IMR-90 (cell line): Measurements from ENCODE around the gene ARHGAP36. TPM values are rescaled to one million over a fixed set of nuclear protein-coding genes. Genes with fewer than 3 reads are reported as not detected.

Experiments used
- ATAC-seq: fragments of 200-7000 bp; cut with Tn5 transposase; 2 replicates; pipeline ENCODE4 v1.9.1; 2020; ENCODE audit warnings: low read depth, mild to moderate bottlenecking, moderate library complexity
- BruUV-seq: library from RNA; stranded (reverse); fragments of 400-500 nt; replicated peaks from 2 replicates; lab custom pipeline; 2021; lab: Mats Ljungman, UMichigan
- CTCF ChIA-PET: fragments of 300-600 bp; formaldehyde crosslinking; extraction: SDS; loops from one replicate; lab custom pipeline; 2021; ENCODE audit warnings: antibody characterized with exemption; lab: Yijun Ruan, JAX
- POLR2A ChIA-PET: fragments of 300-600 bp; sonication (Branson Sonifier 250); formaldehyde crosslinking; loops from one replicate; lab custom pipeline; 2022; ENCODE audit warnings: antibody characterized with exemption; ENCODE audit not compliant: unreplicated experiment; lab: Charles Lee
- DNase-seq: peaks from one replicate; pipeline ENCODE4 v3.0.0; 2013
- H2AFZ ChIP-seq: replicated peaks from 2 replicates; pipeline ENCODE3; 2013; ENCODE audit warnings: low read length, mild to moderate bottlenecking; ENCODE audit not compliant: poor library complexity
- H2AK5ac ChIP-seq: 2 replicates; pipeline ENCODE4 v1.6.1; 2013; ENCODE audit warnings: low read depth, low read length, inconsistent platforms
- H2AK9ac ChIP-seq: replicated peaks from 2 replicates; pipeline ENCODE3; 2013; ENCODE audit warnings: mild to moderate bottlenecking, low read depth, low read length, moderate library complexity; ENCODE audit not compliant: poor library complexity
- H2BK120ac ChIP-seq: 2 replicates; pipeline ENCODE4 v1.6.1; 2013; ENCODE audit warnings: low read depth, low read length, inconsistent platforms
- H2BK15ac ChIP-seq: 3 replicates; pipeline ENCODE4 v1.6.1; 2013; ENCODE audit warnings: low read depth, low read length, inconsistent platforms
- H2BK20ac ChIP-seq: 2 replicates; pipeline ENCODE4 v1.6.1; 2013; ENCODE audit warnings: low read depth, mild to moderate bottlenecking, inconsistent platforms, low read length, moderate library complexity
- H2BK5ac ChIP-seq: 2 replicates; pipeline ENCODE4 v1.6.1; 2013; ENCODE audit warnings: mild to moderate bottlenecking, low read depth, low read length, inconsistent platforms; ENCODE audit not compliant: poor library complexity, severe bottlenecking
- H3K14ac ChIP-seq: replicated peaks from 2 replicates; pipeline ENCODE4 v1.6.1; 2013; ENCODE audit warnings: low read depth, low read length, inconsistent platforms
- H3K18ac ChIP-seq: 2 replicates; pipeline ENCODE4 v1.6.1; 2013; ENCODE audit warnings: low read depth, low read length, control low read depth
- H3K23ac ChIP-seq: 2 replicates; pipeline ENCODE4 v1.6.1; 2013; ENCODE audit warnings: low read depth, low read length, inconsistent platforms
- H3K27ac ChIP-seq: 2 replicates; pipeline ENCODE4 v1.5.1; 2013; ENCODE audit warnings: mild to moderate bottlenecking, control low read depth, low read length; ENCODE audit not compliant: insufficient read depth
- H3K27me3 ChIP-seq: 2 replicates; pipeline ENCODE4 v1.6.1; 2013; ENCODE audit warnings: low read length; ENCODE audit not compliant: control insufficient read depth, insufficient read depth
- H3K36me3 ChIP-seq: 2 replicates; pipeline ENCODE4 v1.6.1; 2013; ENCODE audit warnings: low read length, mixed read lengths; ENCODE audit not compliant: control insufficient read depth, insufficient read depth
- H3K4ac ChIP-seq: 2 replicates; pipeline ENCODE4 v1.6.1; 2013; ENCODE audit warnings: low read depth, low read length, inconsistent platforms
- H3K4me1 ChIP-seq: 2 replicates; pipeline ENCODE4 v1.6.1; 2013; ENCODE audit warnings: low read length, mixed read lengths; ENCODE audit not compliant: control insufficient read depth, insufficient read depth
- H3K4me2 ChIP-seq: 2 replicates; pipeline ENCODE4 v1.6.1; 2013; ENCODE audit warnings: low read depth, mild to moderate bottlenecking, control low read depth, low read length, moderate library complexity
- H3K4me3 ChIP-seq: 2 replicates; pipeline ENCODE4 v1.5.1; 2013; ENCODE audit warnings: low read depth, mild to moderate bottlenecking, control low read depth, low read length, moderate library complexity; ENCODE audit not compliant: insufficient read depth
- H3K56ac ChIP-seq: 2 replicates; pipeline ENCODE4 v1.6.1; 2013; ENCODE audit warnings: low read length, inconsistent platforms; ENCODE audit not compliant: insufficient read depth; ENCODE audit errors: extremely low read depth
- H3K79me1 ChIP-seq, 2 experiments: 2 replicates each; pipeline ENCODE4 v1.6.1; 2013; ENCODE audit warnings: low read length in 2 of 2, inconsistent platforms in 1 of 2, low read depth in 1 of 2
- H3K9ac ChIP-seq: 2 replicates; pipeline ENCODE4 v1.6.1; 2013; ENCODE audit warnings: low read depth, low read length, control low read depth
- H3K9me1 ChIP-seq: 2 replicates; pipeline ENCODE4 v1.6.1; 2013; ENCODE audit warnings: low read length, inconsistent platforms; ENCODE audit not compliant: insufficient read depth
- H3K9me3 ChIP-seq: 2 replicates; pipeline ENCODE4 v1.6.1; 2013; ENCODE audit warnings: low read length; ENCODE audit not compliant: control insufficient read depth, insufficient read depth
- H4K20me1 ChIP-seq: 2 replicates; pipeline ENCODE4 v1.6.1; 2013; ENCODE audit warnings: low read length, inconsistent platforms; ENCODE audit not compliant: insufficient read depth
- H4K5ac ChIP-seq: 2 replicates; pipeline ENCODE4 v1.6.1; 2013; ENCODE audit warnings: mild to moderate bottlenecking, low read depth, low read length, control low read depth
- H4K8ac ChIP-seq, 2 experiments: 2 replicates each; pipeline ENCODE4 v1.6.1; 2013; ENCODE audit warnings: low read depth in 2 of 2, low read length in 2 of 2, control low read depth in 1 of 2, inconsistent platforms in 1 of 2
- H4K91ac ChIP-seq: 2 replicates; pipeline ENCODE4 v1.6.1; 2013; ENCODE audit warnings: low read depth, low read length, inconsistent platforms; ENCODE audit not compliant: insufficient read depth
- BHLHE40 ChIP-seq: fragments of 150-350 bp; IDR thresholded peaks from 2 replicates; pipeline ENCODE4 v1.6.1; 2016; ENCODE audit warnings: mild to moderate bottlenecking, low read depth, low read length
- CEBPB ChIP-seq: IDR thresholded peaks from 2 replicates; pipeline ENCODE4 v1.6.1; 2012; ENCODE audit warnings: low read depth, low read length, improper control_type of control experiment
- CHD1 ChIP-seq: IDR thresholded peaks from 2 replicates; pipeline ENCODE4 v1.6.1; 2012; ENCODE audit warnings: low read depth, low read length, improper control_type of control experiment
- FOS ChIP-seq: fragments of 150-350 bp; IDR thresholded peaks from 2 replicates; pipeline ENCODE4 v1.6.1; 2016; ENCODE audit warnings: low read depth, low read length
- MAFK ChIP-seq: IDR thresholded peaks from 2 replicates; pipeline ENCODE4 v1.6.1; 2012; ENCODE audit warnings: low read depth, low read length, improper control_type of control experiment
- MAZ ChIP-seq: IDR thresholded peaks from 2 replicates; pipeline ENCODE4 v1.6.1; 2012; ENCODE audit warnings: low read depth, mild to moderate bottlenecking, low read length, improper control_type of control experiment, moderate library complexity, borderline replicate concordance
- MXI1 ChIP-seq: IDR thresholded peaks from 2 replicates; pipeline ENCODE4 v1.6.1; 2012; ENCODE audit warnings: low read depth, mild to moderate bottlenecking, low read length, moderate library complexity, borderline replicate concordance
- NFE2L2 ChIP-seq: fragments of 150-350 bp; IDR thresholded peaks from 2 replicates; pipeline ENCODE4 v1.6.1; 2016; ENCODE audit warnings: low read depth, mild to moderate bottlenecking, low read length
- POLR2A ChIP-seq: IDR thresholded peaks from 2 replicates; pipeline ENCODE4 v1.6.1; 2012; ENCODE audit warnings: mild to moderate bottlenecking, low read depth, low read length
- RAD21 ChIP-seq: IDR thresholded peaks from 2 replicates; pipeline ENCODE4 v1.6.1; 2012; ENCODE audit warnings: low read length, improper control_type of control experiment
- RCOR1 ChIP-seq: IDR thresholded peaks from 2 replicates; pipeline ENCODE4 v1.6.1; 2012; ENCODE audit warnings: mild to moderate bottlenecking, low read length, improper control_type of control experiment; ENCODE audit not compliant: insufficient replicate concordance
- RFX5 ChIP-seq: IDR thresholded peaks from 2 replicates; pipeline ENCODE4 v1.8.0; 2012; ENCODE audit warnings: low read depth, mild to moderate bottlenecking, low read length, moderate library complexity
- WGBS, 2 experiments: methylation state at CpG; one replicate each; pipeline versions ENCODE4 v1.1.5 to v1.1.7; 2013; ENCODE audit warnings: missing lambda C conversion rate in 2 of 2; ENCODE audit not compliant: insufficient read length in 1 of 2; ENCODE audit errors: extremely low coverage in 2 of 2; 5-methylcytosine and 5-hydroxymethylcytosine counted together
- dilution Hi-C: fragments of 300-500 bp; cut with HindIII; formaldehyde crosslinking; loops from one replicate; pipeline ENCODE4 v1.14.3; 2018; ENCODE audit warnings: low sequenced_read_pairs; ENCODE audit not compliant: unreplicated experiment
- in situ Hi-C: fragments of 300-500 bp; cut with MboI; formaldehyde crosslinking; loops from 3 replicates; pipeline ENCODE4 v1.14.3; 2019; ENCODE audit warnings: low sequenced_read_pairs, inconsistent platforms, mixed read lengths
- intact Hi-C: fragments of 100-400 bp; cut with micrococcal nuclease; formaldehyde crosslinking; loops from 2 replicates; pipeline ENCODE4 v1.10.0; 2022
- polyA plus RNA-seq, 3 experiments: library from polyadenylated mRNA; depleted of rRNA; stranded (reverse); fragments of >200 nt; gene quantifications; 2 replicates each; pipeline ENCODE4 v1.2.3, GENCODE V29; 2012; ENCODE audit warnings: low replicate concordance in 1 of 3
- total RNA-seq: library from RNA; depleted of rRNA; stranded (reverse); fragments of >200 nt; gene quantifications from 2 replicates; pipeline ENCODE4 v1.2.3, GENCODE V29; 2012
- TF ChIP-seq, protein P1 (sequence below): conservative IDR thresholded peaks from 2 replicates; pipeline ENCODE4 v1.5.1; 2012; ENCODE audit warnings: mild to moderate bottlenecking, low read depth, low read length, improper control_type of control experiment
- TF ChIP-seq, protein P2 (sequence below): fragments of 150-350 bp; IDR thresholded peaks from 2 replicates; pipeline ENCODE4 v1.6.1; 2017; ENCODE audit warnings: mild to moderate bottlenecking, antibody characterized with exemption, low read length, low read depth
- TF ChIP-seq, protein P3 (sequence below): fragments of 150-350 bp; IDR thresholded peaks from 2 replicates; pipeline ENCODE4 v1.6.1; 2016; ENCODE audit warnings: low read depth, mild to moderate bottlenecking, low read length, moderate library complexity, borderline replicate concordance

The ARHGAP36 gene
- total and polyA plus RNA-seq, 2 of the 4 experiments (the other 2 are of a cell fraction), result not detected

DNA sequence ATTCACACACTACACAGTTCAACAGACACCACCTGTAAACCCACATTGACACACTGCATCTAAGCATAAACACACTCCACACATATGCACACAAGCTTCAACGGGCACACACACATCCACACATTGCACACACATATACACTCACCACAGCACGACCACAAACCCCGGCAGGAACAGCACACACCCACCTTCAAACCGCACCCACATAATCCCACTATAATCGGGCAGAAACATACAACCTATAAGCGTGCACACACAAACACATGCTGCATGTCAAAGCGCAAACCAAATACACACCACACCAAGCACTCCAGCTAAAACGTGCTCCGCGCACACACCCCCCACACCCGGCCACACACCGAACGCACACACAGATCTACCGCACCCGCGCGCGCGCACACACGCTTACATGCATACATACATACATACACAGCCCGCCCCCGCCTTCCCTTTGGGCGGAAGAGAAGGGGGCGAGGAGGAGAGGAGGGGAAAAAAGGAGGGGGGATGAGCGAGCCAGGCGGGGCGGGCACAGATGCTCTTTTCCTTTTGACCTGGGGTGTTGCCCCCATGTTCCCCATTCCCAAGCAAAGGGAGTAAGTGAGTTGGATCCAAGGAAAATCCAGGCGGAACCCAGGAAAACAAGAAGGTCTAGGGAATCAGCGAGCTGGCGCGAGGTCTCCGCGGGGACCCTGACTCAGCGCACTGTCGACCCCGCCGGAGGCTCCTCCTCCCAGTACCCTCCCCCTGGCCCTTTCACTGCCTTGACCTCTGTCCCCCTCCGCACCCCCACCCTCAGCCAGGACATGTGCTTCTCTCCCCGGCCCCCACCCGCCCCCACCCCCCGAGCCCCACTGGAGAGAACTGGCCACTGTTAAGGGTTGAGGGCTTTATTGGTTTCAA lies 9.9 kb downstream of the ARHGAP36 start:
- no peak overlapping the region for H3K4me2 ChIP-seq
- H2BK20ac ChIP-seq, result no peak overlapping the region
- peak overlapping the region; percentile 38 for H2AFZ ChIP-seq
- H4K20me1 ChIP-seq, result no peaks in the 10 kb centered on the region
- peaks cover 1% of the 10 kb centered on the region; the same call in 1 of the 2 replicates for H3K9me3 ChIP-seq
- no peak for DNase-seq
- no peak overlapping the region for H2BK120ac ChIP-seq
- no peak overlapping the region for H2AK9ac ChIP-seq
- dilution Hi-C loops (no loop called here), in situ Hi-C loops (no loop called here), intact Hi-C loops (no loop called here)
- H4K91ac ChIP-seq, result no peak overlapping the region
- H3K9ac ChIP-seq, result no peak overlapping the region
- H3K9me1 ChIP-seq, result no peaks in the 10 kb centered on the region
- no peak overlapping the region for H2BK15ac ChIP-seq
- H3K14ac ChIP-seq, result no peak overlapping the region
- H3K27ac ChIP-seq, result no peak overlapping the region
- H3K23ac ChIP-seq, result no peak overlapping the region
- no peak overlapping the region for H3K56ac ChIP-seq
- POLR2A ChIA-PET, result no interaction called here
- 22% methylated on average over 5 of the region's 41 CpGs; no CpG with 5 or more reads in 1 of the 2 experiments for WGBS, 2 experiments
- CTCF ChIA-PET, result interaction anchor here (1.2 kb wide), 1 partner anchor 7 kb away, joined by 3 read pairs; no protein-coding TSS in a partner anchor
- no peak overlapping the region for H3K4ac ChIP-seq
- no peak for ATAC-seq
- no peaks in the 10 kb centered on the region for H3K36me3 ChIP-seq
- H3K4me3 ChIP-seq, result no peak overlapping the region
- no peaks in the 10 kb centered on the region for H3K4me1 ChIP-seq
- H3K27me3 ChIP-seq, result peaks cover 12% of the 10 kb centered on the region; the same call in 1 of the 2 replicates
- no peak overlapping the region for H4K5ac ChIP-seq
- BruUV-seq, result no TSS peak
- H3K79me1 ChIP-seq, result no peaks in the 10 kb centered on the region
- no peak overlapping the region for H2AK5ac ChIP-seq
- no peak overlapping the region for H2BK5ac ChIP-seq
- H3K18ac ChIP-seq, result no peak overlapping the region
- H4K8ac ChIP-seq, result no peak overlapping the region
- no peak for TF ChIP-seq CEBPB
- TF ChIP-seq, protein P1, sequence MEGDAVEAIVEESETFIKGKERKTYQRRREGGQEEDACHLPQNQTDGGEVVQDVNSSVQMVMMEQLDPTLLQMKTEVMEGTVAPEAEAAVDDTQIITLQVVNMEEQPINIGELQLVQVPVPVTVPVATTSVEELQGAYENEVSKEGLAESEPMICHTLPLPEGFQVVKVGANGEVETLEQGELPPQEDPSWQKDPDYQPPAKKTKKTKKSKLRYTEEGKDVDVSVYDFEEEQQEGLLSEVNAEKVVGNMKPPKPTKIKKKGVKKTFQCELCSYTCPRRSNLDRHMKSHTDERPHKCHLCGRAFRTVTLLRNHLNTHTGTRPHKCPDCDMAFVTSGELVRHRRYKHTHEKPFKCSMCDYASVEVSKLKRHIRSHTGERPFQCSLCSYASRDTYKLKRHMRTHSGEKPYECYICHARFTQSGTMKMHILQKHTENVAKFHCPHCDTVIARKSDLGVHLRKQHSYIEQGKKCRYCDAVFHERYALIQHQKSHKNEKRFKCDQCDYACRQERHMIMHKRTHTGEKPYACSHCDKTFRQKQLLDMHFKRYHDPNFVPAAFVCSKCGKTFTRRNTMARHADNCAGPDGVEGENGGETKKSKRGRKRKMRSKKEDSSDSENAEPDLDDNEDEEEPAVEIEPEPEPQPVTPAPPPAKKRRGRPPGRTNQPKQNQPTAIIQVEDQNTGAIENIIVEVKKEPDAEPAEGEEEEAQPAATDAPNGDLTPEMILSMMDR, result no peak
- no peak for TF ChIP-seq CHD1
- TF ChIP-seq, protein P2, sequence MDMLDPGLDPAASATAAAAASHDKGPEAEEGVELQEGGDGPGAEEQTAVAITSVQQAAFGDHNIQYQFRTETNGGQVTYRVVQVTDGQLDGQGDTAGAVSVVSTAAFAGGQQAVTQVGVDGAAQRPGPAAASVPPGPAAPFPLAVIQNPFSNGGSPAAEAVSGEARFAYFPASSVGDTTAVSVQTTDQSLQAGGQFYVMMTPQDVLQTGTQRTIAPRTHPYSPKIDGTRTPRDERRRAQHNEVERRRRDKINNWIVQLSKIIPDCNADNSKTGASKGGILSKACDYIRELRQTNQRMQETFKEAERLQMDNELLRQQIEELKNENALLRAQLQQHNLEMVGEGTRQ, result no peak
- TF ChIP-seq RAD21, result no peak
- no peak for TF ChIP-seq POLR2A
- no peak for TF ChIP-seq BHLHE40
- TF ChIP-seq, protein P3, sequence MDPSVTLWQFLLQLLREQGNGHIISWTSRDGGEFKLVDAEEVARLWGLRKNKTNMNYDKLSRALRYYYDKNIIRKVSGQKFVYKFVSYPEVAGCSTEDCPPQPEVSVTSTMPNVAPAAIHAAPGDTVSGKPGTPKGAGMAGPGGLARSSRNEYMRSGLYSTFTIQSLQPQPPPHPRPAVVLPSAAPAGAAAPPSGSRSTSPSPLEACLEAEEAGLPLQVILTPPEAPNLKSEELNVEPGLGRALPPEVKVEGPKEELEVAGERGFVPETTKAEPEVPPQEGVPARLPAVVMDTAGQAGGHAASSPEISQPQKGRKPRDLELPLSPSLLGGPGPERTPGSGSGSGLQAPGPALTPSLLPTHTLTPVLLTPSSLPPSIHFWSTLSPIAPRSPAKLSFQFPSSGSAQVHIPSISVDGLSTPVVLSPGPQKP, result no peak
- no peak for TF ChIP-seq MXI1
- no peak for TF ChIP-seq MAFK
- no peak for TF ChIP-seq NFE2L2
- no peak for TF ChIP-seq RFX5
- no peak for TF ChIP-seq MAZ
- TF ChIP-seq FOS, result no peak
- TF ChIP-seq RCOR1, result no peak
